GM23338 (cell line): ENCODE results near the gene PADI6.

Experiments
- EZH2 ChIP-seq: fragments of 200-600 bp; sonication (generic); IDR thresholded peaks from one replicate; pipeline ENCODE4 v1.8.0; 2017; ENCODE audit warnings: antibody characterized with exemption, mild to moderate bottlenecking, low read depth; ENCODE audit not compliant: unreplicated experiment
- EZH2phosphoT487 ChIP-seq: fragments of 200-600 bp; sonication (generic); IDR thresholded peaks from one replicate; pipeline ENCODE4 v1.8.1; 2018; ENCODE audit warnings: antibody characterized with exemption; ENCODE audit not compliant: unreplicated experiment
- JUNB ChIP-seq: IDR thresholded peaks from one replicate; pipeline ENCODE4 v1.6.1; 2016; ENCODE audit warnings: antibody characterized with exemption; ENCODE audit not compliant: unreplicated experiment
- NANOG ChIP-seq: IDR thresholded peaks from 2 replicates; pipeline ENCODE4 v1.6.1; 2016; ENCODE audit warnings: antibody characterized with exemption, borderline replicate concordance
- POLR2AphosphoS5 ChIP-seq: IDR thresholded peaks from 2 replicates; pipeline ENCODE4 v1.6.1; 2016; ENCODE audit warnings: antibody characterized with exemption, low read depth
- STAT1 ChIP-seq: IDR thresholded peaks from one replicate; pipeline ENCODE4 v1.6.1; 2016; ENCODE audit warnings: antibody characterized with exemption; ENCODE audit not compliant: unreplicated experiment
- TF ChIP-seq, protein P1 (sequence below): IDR thresholded peaks from one replicate; pipeline ENCODE4 v1.6.1; 2018; ENCODE audit warnings: antibody characterized with exemption; ENCODE audit not compliant: unreplicated experiment
- TF ChIP-seq, protein P2 (sequence below), 2 experiments: fragments of 200-600 bp in 1 of 2; sonication (generic) in 1 of 2; conservative IDR thresholded peaks; 2 replicates each; pipeline versions ENCODE4 v1.5.1 to v1.6.1; 2016 to 2017; ENCODE audit warnings: antibody characterized with exemption in 2 of 2, low read depth in 2 of 2, mild to moderate bottlenecking in 2 of 2, moderate library complexity in 1 of 2
- TF ChIP-seq, protein P3 (sequence below): IDR thresholded peaks from 2 replicates; pipeline ENCODE4 v1.6.1; 2016; ENCODE audit warnings: antibody characterized with exemption

DNA sequence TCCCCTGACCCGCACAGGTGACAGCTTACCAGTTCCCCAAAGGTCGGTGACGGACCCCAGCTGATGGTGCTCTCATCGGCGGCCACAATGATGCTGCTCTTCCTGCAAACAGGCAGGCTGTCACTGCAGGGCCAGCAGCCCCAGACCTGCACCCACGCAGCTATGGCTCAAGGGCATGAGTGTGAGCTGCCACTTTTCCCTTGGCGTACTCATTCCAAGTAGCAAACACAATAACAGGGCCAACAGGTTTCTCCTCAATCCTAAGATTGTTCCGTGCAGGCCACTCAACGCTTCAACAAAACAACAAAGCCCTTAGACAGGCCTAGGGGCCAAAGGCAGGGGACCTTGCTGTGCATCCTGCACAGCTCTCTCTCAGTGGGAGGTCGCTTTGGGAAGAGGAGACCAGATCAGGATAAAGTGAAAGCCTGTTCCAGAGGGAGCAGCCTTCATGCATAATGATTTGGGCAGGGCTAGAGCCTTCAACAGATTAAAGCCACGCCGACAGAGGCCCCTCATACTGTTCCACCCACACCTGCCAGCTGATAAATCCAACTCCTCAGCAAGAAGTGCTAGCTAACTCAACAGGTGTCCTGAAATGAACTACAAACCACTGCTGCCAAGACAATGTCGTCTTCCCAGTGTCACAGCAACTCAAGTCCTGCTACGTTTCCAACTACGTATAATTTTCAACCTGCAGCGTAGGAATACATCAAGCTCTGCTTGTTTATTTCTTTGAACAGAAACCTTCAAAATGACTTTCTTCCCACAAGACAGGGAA lies 40.3 kb downstream of the PADI6 start:
- TF ChIP-seq, protein P1, sequence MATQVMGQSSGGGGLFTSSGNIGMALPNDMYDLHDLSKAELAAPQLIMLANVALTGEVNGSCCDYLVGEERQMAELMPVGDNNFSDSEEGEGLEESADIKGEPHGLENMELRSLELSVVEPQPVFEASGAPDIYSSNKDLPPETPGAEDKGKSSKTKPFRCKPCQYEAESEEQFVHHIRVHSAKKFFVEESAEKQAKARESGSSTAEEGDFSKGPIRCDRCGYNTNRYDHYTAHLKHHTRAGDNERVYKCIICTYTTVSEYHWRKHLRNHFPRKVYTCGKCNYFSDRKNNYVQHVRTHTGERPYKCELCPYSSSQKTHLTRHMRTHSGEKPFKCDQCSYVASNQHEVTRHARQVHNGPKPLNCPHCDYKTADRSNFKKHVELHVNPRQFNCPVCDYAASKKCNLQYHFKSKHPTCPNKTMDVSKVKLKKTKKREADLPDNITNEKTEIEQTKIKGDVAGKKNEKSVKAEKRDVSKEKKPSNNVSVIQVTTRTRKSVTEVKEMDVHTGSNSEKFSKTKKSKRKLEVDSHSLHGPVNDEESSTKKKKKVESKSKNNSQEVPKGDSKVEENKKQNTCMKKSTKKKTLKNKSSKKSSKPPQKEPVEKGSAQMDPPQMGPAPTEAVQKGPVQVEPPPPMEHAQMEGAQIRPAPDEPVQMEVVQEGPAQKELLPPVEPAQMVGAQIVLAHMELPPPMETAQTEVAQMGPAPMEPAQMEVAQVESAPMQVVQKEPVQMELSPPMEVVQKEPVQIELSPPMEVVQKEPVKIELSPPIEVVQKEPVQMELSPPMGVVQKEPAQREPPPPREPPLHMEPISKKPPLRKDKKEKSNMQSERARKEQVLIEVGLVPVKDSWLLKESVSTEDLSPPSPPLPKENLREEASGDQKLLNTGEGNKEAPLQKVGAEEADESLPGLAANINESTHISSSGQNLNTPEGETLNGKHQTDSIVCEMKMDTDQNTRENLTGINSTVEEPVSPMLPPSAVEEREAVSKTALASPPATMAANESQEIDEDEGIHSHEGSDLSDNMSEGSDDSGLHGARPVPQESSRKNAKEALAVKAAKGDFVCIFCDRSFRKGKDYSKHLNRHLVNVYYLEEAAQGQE = no peak
- TF ChIP-seq, protein P2, sequence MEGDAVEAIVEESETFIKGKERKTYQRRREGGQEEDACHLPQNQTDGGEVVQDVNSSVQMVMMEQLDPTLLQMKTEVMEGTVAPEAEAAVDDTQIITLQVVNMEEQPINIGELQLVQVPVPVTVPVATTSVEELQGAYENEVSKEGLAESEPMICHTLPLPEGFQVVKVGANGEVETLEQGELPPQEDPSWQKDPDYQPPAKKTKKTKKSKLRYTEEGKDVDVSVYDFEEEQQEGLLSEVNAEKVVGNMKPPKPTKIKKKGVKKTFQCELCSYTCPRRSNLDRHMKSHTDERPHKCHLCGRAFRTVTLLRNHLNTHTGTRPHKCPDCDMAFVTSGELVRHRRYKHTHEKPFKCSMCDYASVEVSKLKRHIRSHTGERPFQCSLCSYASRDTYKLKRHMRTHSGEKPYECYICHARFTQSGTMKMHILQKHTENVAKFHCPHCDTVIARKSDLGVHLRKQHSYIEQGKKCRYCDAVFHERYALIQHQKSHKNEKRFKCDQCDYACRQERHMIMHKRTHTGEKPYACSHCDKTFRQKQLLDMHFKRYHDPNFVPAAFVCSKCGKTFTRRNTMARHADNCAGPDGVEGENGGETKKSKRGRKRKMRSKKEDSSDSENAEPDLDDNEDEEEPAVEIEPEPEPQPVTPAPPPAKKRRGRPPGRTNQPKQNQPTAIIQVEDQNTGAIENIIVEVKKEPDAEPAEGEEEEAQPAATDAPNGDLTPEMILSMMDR (conservative IDR thresholded peaks at IDR 0.05; ENCODE audit: low read depth in 2 of 2) = no peak
- TF ChIP-seq EZH2phosphoT487 (no peak), NANOG (no peak), STAT1 (no peak), POLR2AphosphoS5 (no peak), EZH2 (no peak), JUNB (no peak)
- TF ChIP-seq, protein P3, sequence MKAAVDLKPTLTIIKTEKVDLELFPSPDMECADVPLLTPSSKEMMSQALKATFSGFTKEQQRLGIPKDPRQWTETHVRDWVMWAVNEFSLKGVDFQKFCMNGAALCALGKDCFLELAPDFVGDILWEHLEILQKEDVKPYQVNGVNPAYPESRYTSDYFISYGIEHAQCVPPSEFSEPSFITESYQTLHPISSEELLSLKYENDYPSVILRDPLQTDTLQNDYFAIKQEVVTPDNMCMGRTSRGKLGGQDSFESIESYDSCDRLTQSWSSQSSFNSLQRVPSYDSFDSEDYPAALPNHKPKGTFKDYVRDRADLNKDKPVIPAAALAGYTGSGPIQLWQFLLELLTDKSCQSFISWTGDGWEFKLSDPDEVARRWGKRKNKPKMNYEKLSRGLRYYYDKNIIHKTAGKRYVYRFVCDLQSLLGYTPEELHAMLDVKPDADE = no peak
